HCT116 (cell line): ENCODE results near the gene ANO4. TPM values are rescaled to one million over a fixed set of nuclear protein-coding genes. Genes with fewer than 3 reads are reported as not detected.

Source experiments
- ATAC-seq: fragments of 200-7000 bp; cut with Tn5 transposase; 2 replicates; pipeline ENCODE4 v1.9.1; 2020; ENCODE audit warnings: mild to moderate bottlenecking, moderate library complexity
- BruUV-seq: library from RNA; stranded (reverse); fragments of 400-500 nt; replicated peaks from 2 replicates; lab custom pipeline; 2021; lab: Mats Ljungman, UMichigan
- CTCF ChIA-PET: fragments of 300-600 bp; sonication (Branson Sonifier 250); formaldehyde crosslinking; loops from one replicate; lab custom pipeline; 2021; ENCODE audit warnings: antibody characterized with exemption; lab: Charles Lee
- POLR2A ChIA-PET: fragments of 300-600, 350-600 bp; sonication (Branson Sonifier 250); formaldehyde crosslinking; loops from one replicate; lab custom pipeline; 2021; ENCODE audit warnings: antibody characterized with exemption; lab: Charles Lee
- RAD21 ChIA-PET, 2 experiments: fragments of 300-600 bp; sonication (Branson Sonifier 250); formaldehyde crosslinking; loops; one replicate each; lab custom pipeline; 2023; ENCODE audit warnings: low total read pairs in 2 of 2; ENCODE audit not compliant: uncharacterized antibody in 2 of 2, unreplicated experiment in 2 of 2, low non-redundant PET in 1 of 2; lab: Charles Lee
- DNase-seq: peaks from one replicate; pipeline ENCODE4 v3.0.0-alpha.2; 2010; ENCODE audit warnings: low read depth, low spot score
- H2AFZ ChIP-seq: fragments of 200-600 bp; shearing (Covaris generic), sonication (generic); 2 replicates; pipeline ENCODE4 v1.6.1; 2017; ENCODE audit warnings: low read depth, mixed run types, mixed read lengths, antibody characterized with exemption, low read length; ENCODE audit not compliant: poor library complexity, severe bottlenecking
- H3K27ac ChIP-seq: 2 replicates; pipeline ENCODE4 v1.5.1; 2012; ENCODE audit warnings: low read depth, low read length
- H3K27me3 ChIP-seq: fragments of 200-600 bp; sonication (generic); 2 replicates; pipeline ENCODE4 v1.6.1; 2016; ENCODE audit warnings: mixed run types, low read length, mixed read lengths; ENCODE audit not compliant: insufficient read depth
- H3K36me3 ChIP-seq, 2 experiments: fragments of 200-500 bp in 1 of 2; fragments of 200-600 bp in 1 of 2; sonication (Bioruptor generic) in 1 of 2; sonication (generic) in 1 of 2; 2 replicates each; pipeline versions ENCODE4 v1.5.1 to v1.6.1; 2014 to 2016; ENCODE audit warnings: low read length in 2 of 2, inconsistent platforms in 1 of 2, mixed read lengths in 1 of 2, mixed run types in 1 of 2; ENCODE audit not compliant: insufficient read depth in 2 of 2, control insufficient read depth in 1 of 2
- H3K4me1 ChIP-seq, 2 experiments: fragments of 200-600 bp in 1 of 2; sonication (generic) in 1 of 2; 2 replicates each; pipeline versions ENCODE4 v1.5.1 to v1.6.1; 2012 to 2017; ENCODE audit warnings: low read length in 2 of 2, inconsistent platforms in 1 of 2, mild to moderate bottlenecking in 1 of 2, mixed read lengths in 1 of 2, mixed run types in 1 of 2, moderate library complexity in 1 of 2; ENCODE audit not compliant: insufficient read depth in 2 of 2, control insufficient read depth in 1 of 2
- H3K4me2 ChIP-seq: fragments of 200-600 bp; sonication (generic); 2 replicates; pipeline ENCODE4 v1.6.1; 2017; ENCODE audit warnings: mixed run types, low read length, mixed read lengths
- H3K4me3 ChIP-seq, 2 experiments: fragments of 200-600 bp in 1 of 2; sonication (generic) in 1 of 2; replicated peaks in 1 of 2; 2 replicates each; pipeline ENCODE4 v1.5.1; 2011 to 2016; ENCODE audit warnings: low read length in 2 of 2, control low read depth in 1 of 2, low read depth in 1 of 2, mild to moderate bottlenecking in 1 of 2, mixed read lengths in 1 of 2, mixed run types in 1 of 2
- H3K79me2 ChIP-seq: fragments of 200-600 bp; sonication (generic); 2 replicates; pipeline ENCODE4 v1.6.1; 2017; ENCODE audit warnings: mild to moderate bottlenecking, mixed run types, low read length, moderate library complexity, mixed read lengths; ENCODE audit not compliant: insufficient read depth
- H3K9ac ChIP-seq: fragments of 200-600 bp; sonication (generic); 2 replicates; pipeline ENCODE4 v1.6.1; 2016; ENCODE audit warnings: low read length, mixed read lengths
- H3K9me2 ChIP-seq: fragments of 200-600 bp; sonication (generic), shearing (Covaris generic); 2 replicates; pipeline ENCODE4 v1.6.1; 2017; ENCODE audit warnings: mixed run types, mild to moderate bottlenecking, moderate library complexity; ENCODE audit not compliant: insufficient read depth
- H3K9me3 ChIP-seq, 2 experiments: fragments of 200-500 bp in 1 of 2; fragments of 200-600 bp in 1 of 2; sonication (Bioruptor generic) in 1 of 2; sonication (generic) in 1 of 2; 2 replicates each; pipeline ENCODE4 v1.6.1; 2014 to 2017; ENCODE audit warnings: low read length in 2 of 2, mixed read lengths in 2 of 2, inconsistent platforms in 1 of 2, low read depth in 1 of 2, mild to moderate bottlenecking in 1 of 2, mixed run types in 1 of 2, moderate library complexity in 1 of 2; ENCODE audit not compliant: control insufficient read depth in 1 of 2, insufficient read depth in 1 of 2
- H4K20me1 ChIP-seq: fragments of 200-600 bp; sonication (generic), shearing (Covaris generic); 2 replicates; pipeline ENCODE4 v1.6.1; 2017; ENCODE audit warnings: mixed run types, mild to moderate bottlenecking, moderate library complexity; ENCODE audit not compliant: insufficient read depth
- CTCF ChIP-seq, 3 experiments: fragments of 200-600 bp in 1 of 3; sonication (generic) in 1 of 3; IDR thresholded peaks in 2 of 3; conservative IDR thresholded peaks in 1 of 3; 2 replicates each; pipeline ENCODE4 v1.5.1; 2012 to 2017; ENCODE audit warnings: low read depth in 2 of 3, low read length in 2 of 3, antibody characterized with exemption in 1 of 3, borderline replicate concordance in 1 of 3, control low read depth in 1 of 3, mild to moderate bottlenecking in 1 of 3, mixed read lengths in 1 of 3, mixed run types in 1 of 3, moderate library complexity in 1 of 3; ENCODE audit not compliant: insufficient read depth in 1 of 3
- EGR1 ChIP-seq: IDR thresholded peaks from 2 replicates; pipeline ENCODE4 v1.6.1; 2012; ENCODE audit warnings: low read depth
- EZH2 ChIP-seq: fragments of 200-600 bp; sonication (generic); IDR thresholded peaks from 2 replicates; pipeline ENCODE4 v1.6.1; 2017; ENCODE audit warnings: antibody characterized with exemption, mixed run types
- EZH2phosphoT487 ChIP-seq: fragments of 200-600 bp; IDR thresholded peaks from 2 replicates; pipeline ENCODE4 v1.6.1; 2018; ENCODE audit warnings: antibody characterized with exemption, borderline replicate concordance
- FOSL1 ChIP-seq: IDR thresholded peaks from 2 replicates; pipeline ENCODE4 v1.6.1; 2012; ENCODE audit warnings: low read depth
- POLR2A ChIP-seq: IDR thresholded peaks from 2 replicates; pipeline ENCODE4 v1.7.0; 2011; ENCODE audit warnings: borderline replicate concordance; ENCODE audit not compliant: insufficient read depth, insufficient read length; ENCODE audit errors: extremely low read depth
- SP1 ChIP-seq: IDR thresholded peaks from 2 replicates; pipeline ENCODE4 v1.6.1; 2012; ENCODE audit warnings: low read depth
- ZNF274 ChIP-seq: fragments of 200-500 bp; sonication (Bioruptor generic); IDR thresholded peaks from 2 replicates; pipeline ENCODE4 v1.6.1; 2014; ENCODE audit warnings: mild to moderate bottlenecking, low read depth, low read length, inconsistent platforms
- intact Hi-C: fragments of 100-400 bp; cut with micrococcal nuclease; formaldehyde crosslinking; loops from 2 replicates; pipeline ENCODE4 v1.10.0; 2022
- total RNA-seq: library from RNA; stranded (reverse); gene quantifications from one replicate; pipeline ENCODE4 v1.2.1, GENCODE V29; 2021; ENCODE audit not compliant: unreplicated experiment
- TF ChIP-seq, protein P1 (sequence below): IDR thresholded peaks from 2 replicates; pipeline ENCODE4 v1.6.1; 2012

The ANO4 gene
- total RNA-seq, 1 experiment from 2014 or later: 1.7 TPM

GRCh38 chr12:100993916-100994450 lies 199.4 kb downstream of the ANO4 start:
- BruUV-seq: no TSS peak
- H4K20me1 ChIP-seq: no peaks in the 10 kb centered on the region
- ChIA-PET CTCF (no interaction called here), POLR2A (no interaction called here)
- no peaks in the 10 kb centered on the region for H3K4me1 ChIP-seq
- intact Hi-C loops: no loop called here
- H3K79me2 ChIP-seq: no peaks in the 10 kb centered on the region
- no peak overlapping the region for H3K9ac ChIP-seq
- H3K27ac ChIP-seq: no peak overlapping the region
- H3K4me2 ChIP-seq: no peak overlapping the region
- H2AFZ ChIP-seq: no peak overlapping the region
- no peak for DNase-seq
- no peaks in the 10 kb centered on the region for H3K36me3 ChIP-seq
- peak; percentile 59; the same call in 1 of the 2 replicates for ATAC-seq
- TF ChIP-seq EZH2 (no peak), SP1 (no peak), FOSL1 (no peak), EGR1 (no peak), POLR2A (no peak), ZNF274 (no peak), EZH2phosphoT487 (no peak), CTCF (IDR thresholded peaks at IDR 0.05 in 2 of 3, conservative IDR thresholded peaks at IDR 0.05 in 1 of 3; ENCODE audit: borderline replicate concordance in 1 of 3, insufficient read depth in 1 of 3, low read depth in 2 of 3, low read length in 2 of 3) (peak in 2 of 3 experiments; percentile 26 to 38; a peak in 1 of 6 replicates)
- TF ChIP-seq, protein P1, sequence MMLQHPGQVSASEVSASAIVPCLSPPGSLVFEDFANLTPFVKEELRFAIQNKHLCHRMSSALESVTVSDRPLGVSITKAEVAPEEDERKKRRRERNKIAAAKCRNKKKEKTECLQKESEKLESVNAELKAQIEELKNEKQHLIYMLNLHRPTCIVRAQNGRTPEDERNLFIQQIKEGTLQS: no peak
- TF ChIP-seq, all 23 proteins: peak for 1
- RAD21 ChIA-PET: no interaction called here
- Histone ChIP-seq H3K4me3 (no peak overlapping the region), H3K9me3 (no peaks in the 10 kb centered on the region), H3K27me3 (no peaks in the 10 kb centered on the region), H3K9me2 (no peaks in the 10 kb centered on the region)
